Prostate gland (tissue), 2 donors: Measurements from ENCODE around the gene MBNL1.

Experiments used
- POLR2A ChIP-seq: fragments of 450-650 bp; IDR thresholded peaks from one replicate; pipeline ENCODE4 v1.6.1; 2016; ENCODE audit warnings: antibody characterized with exemption, mild to moderate bottlenecking
- POLR2AphosphoS5 ChIP-seq: sonication (generic); formaldehyde crosslinking; IDR thresholded peaks from one replicate; pipeline ENCODE4 v1.6.1; 2017; ENCODE audit warnings: antibody characterized with exemption
- TF ChIP-seq, protein P1 (sequence below), 4 experiments: fragments of 200-600 bp in 2 of 4; fragments of 450-650 bp in 2 of 4; sonication (generic) in 2 of 4; IDR thresholded peaks; 1 replicate in 3 of 4; 2 replicates in 1 of 4; pipeline ENCODE4 v1.5.1; 2016 to 2019; ENCODE audit warnings: antibody characterized with exemption in 4 of 4, mild to moderate bottlenecking in 2 of 4, moderate library complexity in 2 of 4

GRCh38 chr3:152477422-152477821, 208.7 kb downstream of the MBNL1 start:
- TF ChIP-seq, protein P1, sequence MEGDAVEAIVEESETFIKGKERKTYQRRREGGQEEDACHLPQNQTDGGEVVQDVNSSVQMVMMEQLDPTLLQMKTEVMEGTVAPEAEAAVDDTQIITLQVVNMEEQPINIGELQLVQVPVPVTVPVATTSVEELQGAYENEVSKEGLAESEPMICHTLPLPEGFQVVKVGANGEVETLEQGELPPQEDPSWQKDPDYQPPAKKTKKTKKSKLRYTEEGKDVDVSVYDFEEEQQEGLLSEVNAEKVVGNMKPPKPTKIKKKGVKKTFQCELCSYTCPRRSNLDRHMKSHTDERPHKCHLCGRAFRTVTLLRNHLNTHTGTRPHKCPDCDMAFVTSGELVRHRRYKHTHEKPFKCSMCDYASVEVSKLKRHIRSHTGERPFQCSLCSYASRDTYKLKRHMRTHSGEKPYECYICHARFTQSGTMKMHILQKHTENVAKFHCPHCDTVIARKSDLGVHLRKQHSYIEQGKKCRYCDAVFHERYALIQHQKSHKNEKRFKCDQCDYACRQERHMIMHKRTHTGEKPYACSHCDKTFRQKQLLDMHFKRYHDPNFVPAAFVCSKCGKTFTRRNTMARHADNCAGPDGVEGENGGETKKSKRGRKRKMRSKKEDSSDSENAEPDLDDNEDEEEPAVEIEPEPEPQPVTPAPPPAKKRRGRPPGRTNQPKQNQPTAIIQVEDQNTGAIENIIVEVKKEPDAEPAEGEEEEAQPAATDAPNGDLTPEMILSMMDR (IDR thresholded peaks at IDR 0.05), result no peak
- no peak for TF ChIP-seq POLR2A
- TF ChIP-seq POLR2AphosphoS5, result no peak
